Activated CD4-positive, alpha-beta T cell treated with anti-CD3 and anti-CD28 coated beads, Interleukin-2, Interleukin-4, amounts not matched to agents 100 ng/mL and 50 ng/mL, durations not matched to agents 16 hours and 8 hours (primary cell): ENCODE results near the gene BRSK2.

ENCODE experiments used
- DNase-seq: peaks from one replicate; pipeline ENCODE4 v3.0.0-alpha.2; 2020; ENCODE audit warnings: low spot score

The BRSK2 gene

DNA sequence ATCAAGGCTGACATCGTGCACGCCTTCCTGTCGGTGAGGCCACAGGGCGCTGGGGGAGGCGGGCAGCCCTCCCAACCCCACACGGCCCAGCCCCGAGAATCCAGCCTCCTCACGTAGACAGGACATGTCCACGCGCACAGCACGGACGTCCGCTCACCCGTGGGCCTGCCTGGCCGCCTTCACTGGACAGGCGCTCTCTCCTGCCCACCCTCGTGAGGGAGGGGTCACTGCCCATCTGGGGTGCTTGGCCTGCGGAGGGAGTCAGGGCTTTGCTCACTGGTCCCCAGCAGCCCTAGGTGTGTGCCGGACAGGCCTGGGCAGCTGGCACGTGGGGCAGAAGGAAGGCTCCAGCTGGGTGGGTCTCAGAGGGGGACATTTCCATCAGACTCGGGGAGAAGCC lies 64.8 kb downstream of the BRSK2 start:
- no peak for DNase-seq

- DNase-seq = no peak
Measured at GRCh38 chr11:1455032-1455762, 65.5 kb downstream of the BRSK2 start.

- DNase-seq = no peak
Measured at GRCh38 chr11:1455763-1456060, 66.0 kb downstream of the BRSK2 start.

- no peak for DNase-seq
Measured at GRCh38 chr11:1456176-1456575, 66.4 kb downstream of the BRSK2 start.

GRCh38 chr11:1456596-1457325 lies 67.0 kb downstream of the BRSK2 start:
- DNase-seq = no peak

GRCh38 chr11:1457326-1457680 lies 67.6 kb downstream of the BRSK2 start:
- DNase-seq = no peak

- DNase-seq = no peak
Measured at GRCh38 chr11:1457856-1458255, 68.1 kb downstream of the BRSK2 start.

GRCh38 chr11:1458340-1459218 lies 68.8 kb downstream of the BRSK2 start:
- DNase-seq = no peak

- DNase-seq = no peak
Measured at GRCh38 chr11:1459219-1459575, 69.5 kb downstream of the BRSK2 start.

GRCh38 chr11:1459764-1460395 lies 70.1 kb downstream of the BRSK2 start:
- DNase-seq = no peak

DNA sequence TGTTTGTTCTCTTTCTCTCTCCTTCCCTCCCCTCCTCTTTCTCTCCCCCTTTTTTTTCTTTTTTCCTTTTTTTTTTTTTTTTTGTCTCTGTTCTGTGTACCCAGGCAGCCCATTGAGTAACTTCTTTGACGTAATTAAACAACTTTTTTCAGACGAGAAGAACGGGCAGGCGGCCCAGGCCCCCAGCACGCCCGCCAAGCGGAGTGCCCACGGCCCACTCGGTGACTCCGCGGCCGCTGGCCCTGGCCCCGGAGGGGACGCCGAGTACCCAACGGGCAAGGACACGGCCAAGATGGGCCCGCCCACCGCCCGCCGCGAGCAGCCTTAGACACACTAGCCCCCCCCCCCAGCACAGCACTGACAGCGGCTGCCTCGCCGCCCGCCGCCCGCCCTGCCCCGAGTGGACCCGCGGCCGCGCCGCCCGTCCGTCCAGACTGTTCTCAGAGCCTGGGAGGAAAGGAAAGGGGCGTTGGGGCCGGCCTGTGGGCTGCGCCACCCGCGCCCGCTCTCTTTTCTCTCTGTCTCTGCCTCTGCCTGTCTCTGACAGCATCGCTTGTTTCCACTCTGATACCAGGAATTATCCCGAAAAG lies 70.8 kb downstream of the BRSK2 start:
- no peak for DNase-seq

GRCh38 chr11:1460986-1461825 lies 71.5 kb downstream of the BRSK2 start:
- DNase-seq = no peak

DNA sequence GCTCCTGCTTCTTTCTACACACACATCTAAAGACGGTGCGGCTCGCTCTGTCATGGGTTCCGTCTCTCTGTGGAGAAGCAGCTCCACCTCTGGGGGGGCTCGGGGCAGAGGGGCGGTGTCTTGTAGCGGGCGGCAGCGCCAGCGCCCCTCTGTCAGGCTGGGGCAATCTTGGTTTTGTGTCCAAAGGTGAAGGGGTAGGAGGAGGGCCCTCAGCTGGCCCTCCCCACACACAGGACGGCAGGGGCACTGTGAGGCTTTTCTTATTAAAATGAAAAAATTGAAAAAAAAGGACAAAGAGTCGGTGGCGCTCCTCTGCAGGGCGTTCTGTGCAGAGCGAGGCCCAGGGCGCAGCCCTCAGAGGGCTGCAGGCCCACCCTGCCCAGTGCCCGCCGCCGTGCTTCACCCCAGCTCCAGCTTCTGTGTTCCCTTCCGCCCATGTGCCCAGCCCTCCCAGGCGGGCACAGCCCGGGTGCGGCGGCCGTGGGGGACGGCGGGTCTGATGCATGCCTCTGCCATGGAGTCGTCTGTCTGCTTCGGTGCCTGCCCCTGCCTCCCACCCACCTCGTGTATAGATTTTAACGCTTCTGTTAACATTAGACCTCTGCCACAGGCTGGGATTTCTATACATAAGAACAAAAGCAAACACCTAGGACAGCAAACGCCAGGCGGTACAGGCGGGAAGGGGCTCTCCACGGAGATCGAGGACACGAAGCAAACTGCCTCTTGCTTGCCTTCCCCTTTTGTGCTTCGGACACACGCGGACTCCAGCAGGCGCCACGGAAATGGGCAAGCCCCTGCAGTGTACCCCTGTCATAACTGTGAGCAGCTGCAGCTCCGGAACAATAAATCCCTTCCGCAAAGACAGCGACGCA lies 72.3 kb downstream of the BRSK2 start:
- DNase-seq = no peak

GRCh38 chr11:1462698-1462975 lies 72.9 kb downstream of the BRSK2 start:
- DNase-seq = no peak

DNA sequence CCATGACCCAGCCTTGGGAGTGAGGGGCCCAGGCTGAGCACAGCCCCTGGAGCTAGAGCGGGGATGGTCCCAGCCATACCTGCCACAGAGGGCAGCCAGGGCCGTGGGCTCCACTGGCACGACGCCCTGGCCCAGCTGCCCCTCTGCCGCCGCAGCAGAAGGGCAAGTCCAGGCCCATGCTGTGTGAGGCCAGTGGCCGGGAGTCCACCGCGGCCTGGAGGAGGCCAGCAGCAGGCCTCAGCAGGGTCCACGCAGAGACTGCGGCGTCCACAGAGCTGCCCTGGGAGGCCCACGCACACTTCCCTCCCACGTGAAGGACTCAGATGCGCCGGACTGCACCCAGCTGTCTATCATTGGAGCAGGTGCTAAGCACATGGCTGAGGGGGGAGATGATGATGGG lies 73.3 kb downstream of the BRSK2 start:
- no peak for DNase-seq

- DNase-seq = no peak
Measured at GRCh38 chr11:1466784-1467183, 77.0 kb downstream of the BRSK2 start.

DNA sequence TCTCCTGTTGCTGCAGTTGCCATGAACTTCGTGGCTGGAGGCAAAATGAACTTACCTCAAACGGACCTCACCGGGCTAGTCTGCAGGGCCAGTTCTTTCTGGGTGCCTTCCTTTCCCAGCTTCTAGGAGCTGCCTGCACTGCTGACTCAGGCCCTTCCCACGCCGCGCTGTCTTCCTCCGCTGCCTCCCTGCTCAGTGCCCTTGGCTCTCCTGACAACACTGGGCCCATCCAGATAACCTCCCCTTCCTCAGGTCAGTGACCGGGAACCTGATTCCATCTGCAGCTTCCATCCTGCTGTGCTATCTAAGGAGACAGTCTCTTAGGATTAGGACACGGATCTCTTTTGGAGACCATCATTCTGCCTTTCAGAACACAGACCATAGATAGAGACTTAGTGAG lies 77.5 kb downstream of the BRSK2 start:
- no peak for DNase-seq

DNA sequence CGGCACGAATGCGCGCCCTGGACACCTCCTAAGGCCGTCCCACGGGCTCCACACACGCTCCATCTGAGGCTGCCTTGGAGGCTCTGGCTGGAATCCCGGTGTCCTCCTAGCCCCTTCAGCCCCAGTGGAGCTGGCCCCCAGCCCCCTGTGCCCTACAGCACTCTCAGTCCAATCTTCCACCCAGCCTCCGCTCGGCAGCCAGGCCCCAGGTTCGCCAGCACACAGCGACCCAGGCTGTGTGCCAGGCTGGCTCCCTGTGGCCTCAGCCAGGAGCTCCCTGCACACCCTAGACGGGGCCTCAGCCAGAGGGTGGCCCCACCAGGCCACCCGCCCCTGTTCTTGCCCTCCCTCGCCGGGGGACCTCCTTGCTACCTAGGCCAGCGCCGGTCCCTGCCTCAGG lies 78.3 kb downstream of the BRSK2 start:
- DNase-seq = no peak

DNA sequence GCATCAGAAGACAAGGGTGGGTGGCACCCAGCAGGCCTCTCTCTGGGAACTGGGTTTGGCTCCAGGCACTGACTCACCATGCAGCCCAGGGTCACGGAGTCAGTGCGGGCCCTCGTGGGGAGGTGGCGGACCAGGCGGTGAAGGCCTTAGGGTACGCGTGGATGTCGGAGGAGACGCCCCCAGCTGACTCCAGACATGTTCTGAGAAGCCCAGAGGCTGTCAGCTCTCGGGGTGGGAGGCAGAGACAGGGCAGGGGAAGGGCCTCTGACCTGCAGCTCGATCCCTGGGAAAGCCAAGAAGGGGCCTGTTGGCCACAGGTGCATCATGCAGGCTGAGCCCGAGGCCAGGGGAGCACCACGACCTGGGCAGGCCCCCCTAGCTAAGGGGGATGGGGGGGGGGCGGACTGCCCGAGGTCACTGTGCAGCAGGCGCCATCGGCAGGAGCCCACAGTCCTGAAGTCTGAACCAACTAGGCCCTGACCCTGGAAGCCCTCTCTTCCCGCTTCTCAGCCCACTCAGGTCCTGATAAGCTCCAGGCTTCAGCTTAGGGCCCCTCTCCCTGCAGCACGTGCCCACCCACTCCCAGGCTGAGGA lies 78.8 kb downstream of the BRSK2 start:
- DNase-seq = no peak

DNA sequence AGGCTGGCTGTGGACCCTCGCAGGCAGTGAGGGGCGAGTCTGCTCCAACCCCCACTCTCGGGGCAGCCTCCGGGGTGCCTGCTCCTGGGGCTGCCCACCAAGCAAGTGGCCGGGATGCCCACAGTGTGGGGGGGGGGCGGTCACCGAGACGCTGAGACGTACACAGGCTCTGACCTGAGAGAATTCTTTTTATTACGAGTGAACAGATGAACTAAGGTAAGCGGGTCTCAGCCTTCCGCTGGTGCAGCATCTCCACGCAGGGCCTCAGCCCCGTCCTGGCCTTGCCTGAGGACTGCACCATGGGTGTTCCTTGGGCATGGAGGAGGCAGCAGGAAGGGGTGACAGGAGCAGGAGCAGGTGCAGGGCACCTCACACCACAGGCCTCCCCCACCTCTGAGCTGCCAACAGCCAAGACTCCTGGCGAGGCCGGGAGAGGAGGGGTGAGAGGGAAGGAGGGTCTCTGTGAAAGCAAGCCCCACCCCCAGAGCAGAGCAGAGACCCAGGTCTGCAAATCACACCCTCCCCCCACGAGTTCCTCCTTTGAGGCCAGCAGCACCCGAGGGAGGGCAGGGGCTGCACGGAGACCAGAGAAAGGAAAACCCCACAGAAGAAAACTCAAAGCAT lies 79.7 kb downstream of the BRSK2 start:
- DNase-seq = no peak
